Mesenchymal stem cell (in vitro differentiated cells and primary cell): ENCODE data around the gene HPCAL1.

ENCODE experiments used
- DNase-seq: peaks from one replicate; pipeline ENCODE4 v3.0.0-alpha.2; 2013
- H2AFZ ChIP-seq: one replicate; pipeline ENCODE4 v1.6.1; 2013; ENCODE audit warnings: low read depth, mild to moderate bottlenecking, control low read depth, inconsistent platforms, low read length, moderate library complexity
- H2AK5ac ChIP-seq: 2 replicates; pipeline ENCODE4 v1.6.1; 2013; ENCODE audit warnings: low read length, moderate library complexity, mild to moderate bottlenecking, inconsistent platforms; ENCODE audit not compliant: severe bottlenecking
- H2BK120ac ChIP-seq: one replicate; pipeline ENCODE4 v1.6.1; 2013; ENCODE audit warnings: low read depth, mild to moderate bottlenecking, inconsistent platforms, low read length, moderate library complexity
- H2BK12ac ChIP-seq, 2 experiments: one replicate each; pipeline ENCODE4 v1.6.1; 2013; ENCODE audit warnings: inconsistent platforms in 2 of 2, low read length in 2 of 2, mild to moderate bottlenecking in 2 of 2, moderate library complexity in 2 of 2, control low read depth in 1 of 2
- H2BK15ac ChIP-seq: one replicate; pipeline ENCODE4 v1.6.1; 2013; ENCODE audit warnings: mild to moderate bottlenecking, low read depth, inconsistent platforms; ENCODE audit not compliant: poor library complexity, severe bottlenecking
- H2BK5ac ChIP-seq: 2 replicates; pipeline ENCODE4 v1.6.1; 2013; ENCODE audit warnings: low read depth, mild to moderate bottlenecking, low read length, control low read depth, inconsistent platforms; ENCODE audit not compliant: poor library complexity, severe bottlenecking
- H3K14ac ChIP-seq, 2 experiments: one replicate each; pipeline ENCODE4 v1.6.1; 2013; ENCODE audit warnings: inconsistent platforms in 2 of 2, low read length in 2 of 2, control low read depth in 1 of 2, mild to moderate bottlenecking in 1 of 2, moderate library complexity in 1 of 2
- H3K18ac ChIP-seq, 2 experiments: one replicate each; pipeline ENCODE4 v1.6.1; 2013; ENCODE audit warnings: inconsistent platforms in 2 of 2, low read length in 2 of 2, control low read depth in 1 of 2, low read depth in 1 of 2, mild to moderate bottlenecking in 1 of 2
- H3K23ac ChIP-seq, 2 experiments: one replicate each; pipeline ENCODE4 v1.6.1; 2013; ENCODE audit warnings: inconsistent platforms in 2 of 2, low read length in 2 of 2, mild to moderate bottlenecking in 2 of 2, moderate library complexity in 2 of 2, control low read depth in 1 of 2
- H3K27ac ChIP-seq: 2 replicates; pipeline ENCODE4 v1.5.1; 2013; ENCODE audit warnings: mild to moderate bottlenecking, moderate library complexity, low read length, control low read depth, inconsistent platforms; ENCODE audit not compliant: poor library complexity, severe bottlenecking
- H3K27me3 ChIP-seq, 2 experiments: 2 replicates each; pipeline versions ENCODE4 v1.6.1 to v1.7.0; 2013; ENCODE audit warnings: low read length in 2 of 2, mild to moderate bottlenecking in 2 of 2, moderate library complexity in 2 of 2, control low read depth in 1 of 2, inconsistent platforms in 1 of 2; ENCODE audit not compliant: control insufficient read depth in 1 of 2, insufficient read depth in 1 of 2
- H3K36me3 ChIP-seq, 2 experiments: 2 replicates each; pipeline versions ENCODE4 v1.6.1 to v1.7.0; 2013; ENCODE audit warnings: low read length in 2 of 2, control low read depth in 1 of 2, inconsistent platforms in 1 of 2, low read depth in 1 of 2, mild to moderate bottlenecking in 1 of 2; ENCODE audit not compliant: insufficient read depth in 2 of 2, control insufficient read depth in 1 of 2
- H3K4ac ChIP-seq, 2 experiments: one replicate each; pipeline ENCODE4 v1.6.1; 2013; ENCODE audit warnings: inconsistent platforms in 2 of 2, low read length in 2 of 2, mild to moderate bottlenecking in 2 of 2, moderate library complexity in 2 of 2, control low read depth in 1 of 2, low read depth in 1 of 2
- H3K4me1 ChIP-seq: 2 replicates; pipeline ENCODE4 v1.6.1; 2013; ENCODE audit warnings: low read depth, low read length, control low read depth; ENCODE audit not compliant: control insufficient read depth, insufficient read depth
- H3K4me2 ChIP-seq: 2 replicates; pipeline ENCODE4 v1.6.1; 2013; ENCODE audit warnings: low read length, mild to moderate bottlenecking, inconsistent platforms; ENCODE audit not compliant: poor library complexity, severe bottlenecking
- H3K4me3 ChIP-seq, 2 experiments: 2 replicates each; pipeline versions ENCODE4 v1.5.1 to v1.7.0; 2013; ENCODE audit warnings: low read length in 2 of 2, mild to moderate bottlenecking in 2 of 2, control low read depth in 1 of 2, low read depth in 1 of 2; ENCODE audit not compliant: insufficient read depth in 1 of 2
- H3K79me1 ChIP-seq: replicated peaks from 2 replicates; pipeline ENCODE4 v1.6.1; 2013; ENCODE audit warnings: mild to moderate bottlenecking, control low read depth, low read length, inconsistent platforms; ENCODE audit not compliant: poor library complexity, severe bottlenecking
- H3K9ac ChIP-seq: 2 replicates; pipeline ENCODE4 v1.7.0; 2013; ENCODE audit warnings: mild to moderate bottlenecking, low read length, moderate library complexity
- H3K9me3 ChIP-seq: 2 replicates; pipeline ENCODE4 v1.7.0; 2013; ENCODE audit warnings: mild to moderate bottlenecking, low read length; ENCODE audit not compliant: control insufficient read depth
- H4K8ac ChIP-seq: one replicate; pipeline ENCODE4 v1.6.1; 2013; ENCODE audit warnings: inconsistent platforms, mild to moderate bottlenecking, low read length, moderate library complexity
- H4K91ac ChIP-seq: one replicate; pipeline ENCODE4 v1.6.1; 2013; ENCODE audit warnings: mild to moderate bottlenecking, low read length, inconsistent platforms
- WGBS: methylation state at CpG from one replicate; pipeline ENCODE4 v1.1.7; 2013; ENCODE audit warnings: mixed read lengths; 5-methylcytosine and 5-hydroxymethylcytosine counted together

The HPCAL1 gene

GRCh38 chr2:10390369-10390801 is 87.7 kb downstream of the HPCAL1 start:
- Histone ChIP-seq H3K9ac (no peak overlapping the region), H3K27ac (no peak overlapping the region), H3K27me3 (peaks cover 0 to 21% of the 10 kb centered on the region in 2 experiments), H3K4me2 (no peak overlapping the region), H2AFZ (no peak overlapping the region), H3K18ac (no peak overlapping the region), H3K14ac (no peak overlapping the region), H2BK15ac (no peak overlapping the region), H4K91ac (no peak overlapping the region), H2BK5ac (no peak overlapping the region), H3K79me1 (peaks cover 43% of the 10 kb centered on the region), H2BK120ac (no peak overlapping the region), H3K23ac (no peak overlapping the region), H4K8ac (no peak overlapping the region), H2BK12ac (no peak overlapping the region), H3K9me3 (no peaks in the 10 kb centered on the region), H3K4me1 (peaks cover 32% of the 10 kb centered on the region), H3K4me3 (no peak overlapping the region), H3K36me3 (no peaks in the 10 kb centered on the region), H2AK5ac (no peak overlapping the region), H3K4ac (no peak overlapping the region)
- no peak for DNase-seq
- 85% methylated on average over 6 of the region's 6 CpGs for WGBS

DNA sequence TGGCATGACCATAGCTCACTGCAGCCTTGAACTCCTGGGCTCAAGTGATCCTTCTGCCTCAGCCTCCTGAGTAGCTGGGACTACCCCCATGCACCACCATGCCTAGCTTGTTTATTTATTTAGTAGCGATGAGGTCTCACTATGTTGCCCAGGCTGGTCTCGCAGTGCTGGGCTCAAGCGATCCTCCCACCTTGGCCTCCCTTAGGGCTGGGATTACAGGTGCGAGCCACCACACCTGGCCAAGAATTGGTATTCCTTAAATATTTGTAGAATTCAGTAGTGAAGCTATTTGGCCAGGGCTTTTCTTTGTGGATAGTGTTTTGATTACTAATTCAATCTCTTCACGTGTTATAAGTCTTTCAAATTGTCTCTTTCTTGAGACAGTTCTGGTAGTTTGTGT is 89.4 kb downstream of the HPCAL1 start:
- H2AK5ac ChIP-seq = no peak overlapping the region
- no peak overlapping the region for H2BK120ac ChIP-seq
- H3K4me2 ChIP-seq = no peak overlapping the region
- H3K23ac ChIP-seq = no peak overlapping the region
- H2AFZ ChIP-seq = no peak overlapping the region
- no peak overlapping the region for H3K14ac ChIP-seq
- no peak overlapping the region for H2BK12ac ChIP-seq
- no peaks in the 10 kb centered on the region for H3K36me3 ChIP-seq
- H3K27me3 ChIP-seq = peaks cover 0 to 25% of the 10 kb centered on the region in 2 experiments
- H3K18ac ChIP-seq = no peak overlapping the region
- peaks cover 16% of the 10 kb centered on the region for H3K4me1 ChIP-seq
- no peak for DNase-seq
- no peak overlapping the region for H3K4me3 ChIP-seq
- H3K9me3 ChIP-seq = no peaks in the 10 kb centered on the region
- H3K4ac ChIP-seq = no peak overlapping the region
- 98% methylated on average over 5 of the region's 5 CpGs for WGBS
- no peak overlapping the region for H2BK15ac ChIP-seq
- no peak overlapping the region for H4K8ac ChIP-seq
- H3K79me1 ChIP-seq = peaks cover 37% of the 10 kb centered on the region
- H2BK5ac ChIP-seq = no peak overlapping the region
- H3K9ac ChIP-seq = no peak overlapping the region
- no peak overlapping the region for H4K91ac ChIP-seq
- no peak overlapping the region for H3K27ac ChIP-seq

GRCh38 chr2:10392548-10392947 is 89.8 kb downstream of the HPCAL1 start:
- no peak overlapping the region for H2BK120ac ChIP-seq
- no peak overlapping the region for H4K8ac ChIP-seq
- peaks cover 41% of the 10 kb centered on the region for H3K79me1 ChIP-seq
- peaks cover 16% of the 10 kb centered on the region for H3K4me1 ChIP-seq
- H3K23ac ChIP-seq = no peak overlapping the region
- no peak overlapping the region for H2BK12ac ChIP-seq
- no peak overlapping the region for H3K4me3 ChIP-seq
- H3K9ac ChIP-seq = no peak overlapping the region
- peaks cover 0 to 28% of the 10 kb centered on the region in 2 experiments for H3K27me3 ChIP-seq
- H3K27ac ChIP-seq = no peak overlapping the region
- WGBS = 76% methylated on average over 5 of the region's 6 CpGs
- no peak overlapping the region for H2AFZ ChIP-seq
- no peak overlapping the region for H3K18ac ChIP-seq
- no peak overlapping the region for H3K14ac ChIP-seq
- H3K9me3 ChIP-seq = no peaks in the 10 kb centered on the region
- no peak overlapping the region for H3K4ac ChIP-seq
- no peaks in the 10 kb centered on the region for H3K36me3 ChIP-seq
- no peak overlapping the region for H4K91ac ChIP-seq
- H2BK15ac ChIP-seq = no peak overlapping the region
- no peak overlapping the region for H2BK5ac ChIP-seq
- no peak for DNase-seq
- H3K4me2 ChIP-seq = no peak overlapping the region
- H2AK5ac ChIP-seq = no peak overlapping the region

GRCh38 chr2:10392951-10393639 is 90.4 kb downstream of the HPCAL1 start:
- Histone ChIP-seq H3K23ac (no peak overlapping the region), H3K9ac (no peak overlapping the region), H3K4me1 (peaks cover 15% of the 10 kb centered on the region), H3K9me3 (no peaks in the 10 kb centered on the region), H3K4me3 (no peak overlapping the region), H3K4me2 (no peak overlapping the region), H3K18ac (no peak overlapping the region), H3K4ac (no peak overlapping the region), H4K8ac (peak overlapping the region; percentile 45), H2BK120ac (no peak overlapping the region), H2AFZ (no peak overlapping the region), H3K27ac (no peak overlapping the region), H2AK5ac (no peak overlapping the region), H3K79me1 (peaks cover 41% of the 10 kb centered on the region), H3K36me3 (no peaks in the 10 kb centered on the region), H2BK5ac (no peak overlapping the region), H2BK12ac (peak overlapping the region in 1 of 2 experiments; percentile 12), H4K91ac (no peak overlapping the region), H2BK15ac (no peak overlapping the region), H3K14ac (peak overlapping the region in 1 of 2 experiments; percentile 37), H3K27me3 (peaks cover 0 to 32% of the 10 kb centered on the region in 2 experiments)
- WGBS = 57% methylated on average over 8 of the region's 9 CpGs
- no peak for DNase-seq
